Heart left ventricle (tissue), 13 donors: ENCODE data around the gene CPT1B.

Source experiments
- POLR2A ChIP-seq, 2 donors: fragments of 450-650 bp; IDR thresholded peaks; one replicate each; pipeline ENCODE4 v1.6.1; 2017; ENCODE audit warnings: antibody characterized with exemption in 2 of 2, mild to moderate bottlenecking in 2 of 2, moderate library complexity in 2 of 2
- TF ChIP-seq, protein P1 (sequence below), 12 donors: fragments of 200-600 bp; sonication (generic) in 4 of 12; IDR thresholded peaks; one replicate each; pipeline versions ENCODE4 v1.5.0 to v1.8.0; 2018 to 2022; ENCODE audit warnings: antibody characterized with exemption in 12 of 12, mild to moderate bottlenecking in 5 of 12
- donor health status: ischemic (EF 13 %, LVEDD 7.1; RV severe dilation, severe dysfunction).
- donor health status: DM: no; HTN: yes; CAD: no.
- donor health status: DM: no; HTN: no; CAD: no.
- donor health status: ischemic (EF 25% LVEDD 6.9; RV normal size, moderate dysfunction).
- donor health status: ischemic (EF 25% LVEDD 5.7; RV mildly dilated, moderate dysfunction).
- donor health status: ischemic (EF 35%, LVEDD 5.7; RV mildly dilated, moderate dysfunction).
- donor health status: nonischemic (EF 11% LVEDD 7.7; RV severe dilation, severe dysfunction).
- donor health status: DM: yes; HTN: yes; CAD: no.
- donor health status: PGD.
- donor health status: ischemic (EF 29% LVEDD 5.4; RV normal size, mild dysfunction).
- donor health status: nonischemic (EF 23%, LVEDD 6.1; RV moderate dilation, normal function).

DNA sequence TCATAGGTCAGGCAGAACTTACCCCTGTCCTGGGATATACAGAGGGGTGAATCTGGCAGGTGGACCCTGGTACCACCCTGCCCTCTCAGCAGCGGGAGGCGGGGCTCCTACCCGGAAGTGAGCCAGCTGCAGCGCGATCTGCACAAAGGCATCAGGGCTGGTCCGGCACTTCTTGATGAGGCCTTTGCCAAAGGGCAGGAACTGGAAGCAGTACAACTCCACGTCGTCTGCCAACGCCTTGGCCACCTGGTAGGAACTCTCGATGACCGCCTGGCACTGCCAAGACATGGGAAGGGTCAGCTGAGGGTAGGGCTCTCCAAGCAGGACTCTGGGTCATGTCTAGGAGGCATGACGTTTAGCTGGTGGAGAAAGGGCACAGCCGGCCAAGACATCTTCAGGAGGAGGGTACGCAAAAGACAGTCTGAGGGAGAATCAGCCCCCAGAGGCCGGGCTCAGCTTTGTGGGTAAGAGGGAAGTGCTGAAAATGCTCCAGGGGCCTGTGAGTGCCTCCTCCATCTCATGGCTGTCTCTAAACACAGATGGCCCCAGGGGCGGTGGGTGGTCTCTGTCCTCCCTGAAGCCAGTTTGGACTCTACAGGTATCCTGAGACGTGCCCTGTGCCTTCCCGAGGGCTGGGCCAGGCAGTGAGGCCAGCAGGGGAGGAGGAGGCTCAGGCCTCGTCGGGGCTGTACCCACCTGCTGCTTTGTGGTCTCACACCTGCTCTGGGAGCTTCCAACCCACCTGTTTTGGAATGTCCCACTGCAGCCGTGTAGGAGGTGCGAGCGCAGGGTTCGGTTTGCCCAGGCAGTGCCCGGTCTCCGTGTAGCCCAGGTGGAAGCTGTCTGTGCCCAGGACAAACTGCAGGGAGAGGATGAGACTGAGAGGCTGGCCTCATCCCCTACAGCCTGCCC is 6.7 kb downstream of the CPT1B start:
- TF ChIP-seq, protein P1, sequence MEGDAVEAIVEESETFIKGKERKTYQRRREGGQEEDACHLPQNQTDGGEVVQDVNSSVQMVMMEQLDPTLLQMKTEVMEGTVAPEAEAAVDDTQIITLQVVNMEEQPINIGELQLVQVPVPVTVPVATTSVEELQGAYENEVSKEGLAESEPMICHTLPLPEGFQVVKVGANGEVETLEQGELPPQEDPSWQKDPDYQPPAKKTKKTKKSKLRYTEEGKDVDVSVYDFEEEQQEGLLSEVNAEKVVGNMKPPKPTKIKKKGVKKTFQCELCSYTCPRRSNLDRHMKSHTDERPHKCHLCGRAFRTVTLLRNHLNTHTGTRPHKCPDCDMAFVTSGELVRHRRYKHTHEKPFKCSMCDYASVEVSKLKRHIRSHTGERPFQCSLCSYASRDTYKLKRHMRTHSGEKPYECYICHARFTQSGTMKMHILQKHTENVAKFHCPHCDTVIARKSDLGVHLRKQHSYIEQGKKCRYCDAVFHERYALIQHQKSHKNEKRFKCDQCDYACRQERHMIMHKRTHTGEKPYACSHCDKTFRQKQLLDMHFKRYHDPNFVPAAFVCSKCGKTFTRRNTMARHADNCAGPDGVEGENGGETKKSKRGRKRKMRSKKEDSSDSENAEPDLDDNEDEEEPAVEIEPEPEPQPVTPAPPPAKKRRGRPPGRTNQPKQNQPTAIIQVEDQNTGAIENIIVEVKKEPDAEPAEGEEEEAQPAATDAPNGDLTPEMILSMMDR (IDR thresholded peaks at IDR 0.05): no peak
- no peak for TF ChIP-seq POLR2A (IDR thresholded peaks at IDR 0.05)
